Skin of body (tissue), 2 donors: ENCODE measurements around the gene STAT3. TPM values are rescaled to one million over a fixed set of nuclear protein-coding genes. Genes with fewer than 3 reads are reported as not detected.
"Not testable (repeated sequence)": the region's sequence is repeated elsewhere in the genome, so short reads cannot be mapped to it uniquely, and the experiment has no call there.

Source experiments
- DNase-seq: peaks from one replicate; lab custom pipeline; 2025; lab: John Stamatoyannopoulos, UW
- total RNA-seq: library from RNA; depleted of rRNA; stranded (reverse); fragments of >200 nt; gene quantifications from one replicate; pipeline ENCODE4 v1.2.3, GENCODE V29; 2014

STAT3 gene
- total RNA-seq, result 107 TPM

DNA sequence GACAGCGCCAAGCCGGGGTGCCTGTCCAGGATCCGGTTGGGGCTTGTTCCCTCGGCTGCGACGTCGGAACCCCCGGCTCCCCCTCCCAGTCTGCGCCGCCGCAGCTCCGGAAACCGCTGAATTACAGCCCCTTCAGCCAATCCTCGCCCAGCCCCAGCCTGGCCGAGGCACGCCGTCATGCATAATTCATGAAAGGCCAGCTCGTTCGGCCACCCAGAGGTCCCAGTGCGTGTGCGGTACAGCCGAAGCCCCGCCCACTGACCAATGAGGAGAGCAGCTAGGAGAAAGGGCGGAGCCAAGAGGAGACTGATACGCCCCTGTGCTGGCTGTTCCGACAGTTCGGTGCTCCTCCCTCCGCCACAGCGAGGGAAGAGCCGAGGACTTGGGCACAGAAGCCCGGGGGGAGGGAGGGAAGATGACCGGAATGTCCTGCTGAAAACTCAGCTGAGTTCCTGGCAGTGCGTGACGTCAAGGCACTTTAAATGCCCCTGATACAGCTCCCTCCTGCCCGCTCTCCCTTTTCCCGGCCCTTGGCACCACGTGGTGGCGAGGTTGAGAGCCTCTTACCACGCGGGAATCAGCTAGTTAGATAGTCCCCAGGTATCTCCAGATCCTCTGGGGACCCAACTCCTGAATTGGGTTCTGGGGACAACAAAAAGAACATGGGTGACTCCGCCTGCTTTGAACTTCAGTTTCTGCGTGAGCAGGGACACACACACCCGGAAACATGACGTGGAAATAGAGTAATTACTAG, at the start of gene STAT3:
Gene STAT3 (minus strand): TSS at position 62 of the 754 bp plus-strand sequence. CDS start 39,926 bp downstream, outside the sequence.
- DNase-seq, result peak; percentile 100

GRCh38 chr17:42436391-42436790, 48.1 kb upstream of the STAT3 start:
- DNase-seq, result peak; percentile 96

GRCh38 chr17:42431758-42432161, 43.5 kb upstream of the STAT3 start:
- peak; percentile 19 for DNase-seq

DNA sequence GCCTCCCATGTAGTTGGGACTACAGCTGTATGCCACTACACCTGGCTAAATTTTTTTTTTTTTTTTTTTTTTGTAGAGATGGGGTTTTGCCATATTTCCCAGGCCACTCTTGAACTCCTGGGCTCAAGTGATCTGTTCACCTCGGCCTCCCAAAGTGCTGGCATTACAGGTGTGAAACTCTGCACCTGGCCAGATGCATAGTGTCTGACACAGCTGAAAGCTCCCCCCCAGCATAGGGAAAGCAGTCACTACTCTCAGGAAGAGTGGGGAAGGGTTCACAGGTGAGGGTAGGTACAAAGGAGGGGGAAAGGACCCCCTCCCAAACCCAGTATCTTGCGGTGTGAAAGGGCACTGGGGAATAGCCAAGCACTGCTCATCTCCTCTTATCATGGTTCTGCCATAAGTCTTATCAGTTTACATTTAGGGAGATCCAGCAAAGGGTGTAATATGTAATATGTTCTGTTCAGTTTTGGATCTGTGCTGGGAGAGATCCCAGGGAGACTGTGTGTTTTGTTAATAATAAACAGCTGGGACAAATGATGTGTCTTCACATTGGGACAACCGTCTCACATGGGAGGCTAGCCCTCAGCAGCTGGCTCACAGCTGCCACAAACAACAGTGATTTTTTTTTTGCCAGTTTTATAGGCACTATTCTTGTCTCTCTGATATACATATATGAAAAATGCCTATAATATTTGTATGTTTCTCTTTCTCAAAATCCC, 41.6 kb upstream of the STAT3 start:
- peak; percentile 81 for DNase-seq

DNA sequence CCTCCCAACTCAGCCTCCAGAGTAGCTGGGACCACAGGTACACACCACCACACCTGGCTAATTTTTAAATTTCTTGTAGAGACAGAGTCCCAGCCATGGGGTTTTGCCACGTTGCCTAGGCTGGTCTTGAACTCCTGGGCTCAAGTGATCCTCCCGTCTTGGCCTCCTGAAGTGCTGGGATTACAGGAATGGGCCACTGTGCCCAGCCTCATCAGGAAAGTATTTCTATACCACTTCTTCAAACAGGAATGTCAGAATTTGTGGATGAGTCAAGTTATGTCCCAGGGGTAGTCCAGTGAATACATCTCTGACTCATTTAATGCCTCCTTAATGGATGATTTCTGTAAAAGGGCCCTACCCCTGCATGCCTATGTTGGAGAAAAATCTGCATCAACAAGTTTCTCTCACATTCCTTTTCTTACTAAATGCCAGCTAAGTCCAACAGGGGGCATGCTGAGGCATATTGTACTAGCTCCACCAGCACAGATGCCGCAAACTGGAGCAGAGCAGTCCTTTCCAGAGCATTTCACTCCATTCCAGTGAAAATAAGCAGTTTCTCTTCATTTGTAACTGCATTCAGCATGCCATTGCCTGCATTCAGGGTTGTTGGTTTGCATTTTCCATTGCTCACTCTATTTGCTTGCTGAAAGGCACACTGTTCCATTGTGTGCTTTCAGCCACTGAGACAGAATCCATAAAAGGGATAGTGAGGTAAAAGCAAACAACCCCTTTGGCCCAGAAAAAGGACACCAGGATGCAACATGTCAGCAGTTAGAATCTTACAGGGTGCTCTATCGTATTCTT, 40.1 kb upstream of the STAT3 start:
- peak; percentile 86 for DNase-seq

GRCh38 chr17:42424991-42425610, 36.9 kb upstream of the STAT3 start:
- DNase-seq, result no peak

DNA sequence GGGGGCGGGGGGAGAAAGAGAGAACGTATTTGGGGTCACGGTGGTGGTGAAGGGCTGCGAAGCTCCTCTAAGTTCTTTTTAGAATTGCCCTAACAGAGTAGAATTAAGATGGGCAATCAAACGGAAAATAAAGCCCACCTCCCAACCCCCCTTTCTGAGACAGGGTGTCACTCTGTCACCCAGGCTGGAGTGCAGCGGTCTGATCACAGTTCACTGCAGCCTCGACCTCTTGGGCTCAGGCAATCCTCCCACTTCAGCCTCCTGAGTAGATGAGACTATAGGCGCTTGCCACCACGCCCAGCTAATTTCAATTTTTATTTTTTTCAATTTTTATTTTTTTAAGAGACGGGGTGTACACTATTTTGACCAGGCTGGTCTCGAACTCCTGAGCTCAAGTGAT, 35.5 kb upstream of the STAT3 start:
- no peak for DNase-seq

GRCh38 chr17:42422958-42423712, 34.9 kb upstream of the STAT3 start, which contains the start of gene CAVIN1:
Gene CAVIN1 (minus strand): TSS chr17:42423256. CDS start chr17:42423097, 159 bp downstream.
- DNase-seq, result peak; percentile 98

DNA sequence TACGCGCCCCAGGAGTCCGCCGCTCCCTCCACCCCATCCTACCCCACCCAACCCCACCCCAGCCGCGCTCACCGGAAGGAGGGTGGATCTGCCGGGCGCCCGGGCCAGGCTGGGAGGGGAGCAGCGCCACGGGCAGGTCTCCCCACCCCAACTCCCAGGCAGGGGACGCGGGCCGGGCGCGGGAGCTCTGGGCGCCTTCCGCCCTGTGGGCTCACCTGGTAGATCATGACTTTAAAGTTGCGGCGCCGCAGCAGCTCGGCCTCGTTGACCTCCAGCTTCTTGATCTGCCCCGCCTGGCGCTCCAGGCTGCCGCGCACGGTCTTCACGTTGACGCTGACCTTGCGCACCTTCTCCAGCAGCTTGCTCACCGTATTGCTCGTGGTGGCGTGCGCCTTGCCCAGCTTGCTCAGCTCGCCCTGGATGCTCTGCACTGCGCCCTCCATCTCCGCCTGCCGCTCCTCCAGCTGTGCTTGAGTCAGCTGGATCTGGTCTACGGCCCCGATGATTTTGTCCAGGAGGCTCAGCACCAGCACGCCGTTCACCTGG, 34.2 kb upstream of the STAT3 start:
- DNase-seq, result no peak

DNA sequence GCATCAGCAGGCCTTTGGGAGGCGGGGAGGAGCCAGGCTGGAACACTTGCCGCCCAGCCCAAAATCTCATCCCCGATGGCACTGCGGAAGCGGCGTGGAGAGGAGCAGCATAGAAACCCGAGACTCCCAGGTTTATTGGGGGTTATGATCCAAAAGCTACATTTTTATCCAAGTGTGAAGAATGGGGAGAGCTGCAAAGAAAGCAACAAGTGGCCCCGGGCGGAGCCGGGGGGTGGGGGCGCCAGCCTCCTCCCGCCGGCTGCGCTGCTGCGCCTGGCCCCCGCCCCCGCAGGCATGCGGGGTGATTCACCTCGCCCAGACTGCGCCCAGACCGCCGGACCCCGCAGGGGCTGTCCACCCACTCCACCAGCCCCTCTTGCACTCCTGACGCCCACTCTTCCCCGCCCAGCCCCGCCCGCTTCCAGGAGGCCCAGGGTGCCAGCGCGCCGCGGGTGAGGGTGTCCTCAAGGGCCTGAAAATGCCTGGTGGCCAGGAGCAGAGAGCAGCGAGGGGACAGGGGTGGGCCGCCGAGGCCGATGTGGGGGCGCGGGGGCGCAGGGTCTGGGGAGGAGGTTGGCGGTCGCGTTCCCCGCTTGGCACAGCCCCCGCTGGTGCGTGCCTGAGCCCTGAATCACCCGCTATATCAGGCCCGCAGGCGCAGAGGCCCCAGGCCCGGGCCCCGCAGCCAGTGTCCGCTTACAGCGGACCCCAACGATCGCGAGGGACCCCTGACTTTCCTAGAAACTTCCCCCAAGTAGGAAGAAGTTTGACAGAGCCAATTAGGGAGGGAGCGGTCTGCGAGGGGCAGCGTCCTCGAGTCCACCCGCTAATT, 33.5 kb upstream of the STAT3 start:
- no peak for DNase-seq

- no peak for DNase-seq
Observed at GRCh38 chr17:42421136-42421506, 32.9 kb upstream of the STAT3 start.

GRCh38 chr17:42417981-42418380, 29.7 kb upstream of the STAT3 start:
- DNase-seq, result not testable (repeated sequence)

GRCh38 chr17:42414704-42415409, 26.6 kb upstream of the STAT3 start:
- no peak for DNase-seq

- DNase-seq, result no peak
Observed at GRCh38 chr17:42413464-42414040, 25.3 kb upstream of the STAT3 start.

DNA sequence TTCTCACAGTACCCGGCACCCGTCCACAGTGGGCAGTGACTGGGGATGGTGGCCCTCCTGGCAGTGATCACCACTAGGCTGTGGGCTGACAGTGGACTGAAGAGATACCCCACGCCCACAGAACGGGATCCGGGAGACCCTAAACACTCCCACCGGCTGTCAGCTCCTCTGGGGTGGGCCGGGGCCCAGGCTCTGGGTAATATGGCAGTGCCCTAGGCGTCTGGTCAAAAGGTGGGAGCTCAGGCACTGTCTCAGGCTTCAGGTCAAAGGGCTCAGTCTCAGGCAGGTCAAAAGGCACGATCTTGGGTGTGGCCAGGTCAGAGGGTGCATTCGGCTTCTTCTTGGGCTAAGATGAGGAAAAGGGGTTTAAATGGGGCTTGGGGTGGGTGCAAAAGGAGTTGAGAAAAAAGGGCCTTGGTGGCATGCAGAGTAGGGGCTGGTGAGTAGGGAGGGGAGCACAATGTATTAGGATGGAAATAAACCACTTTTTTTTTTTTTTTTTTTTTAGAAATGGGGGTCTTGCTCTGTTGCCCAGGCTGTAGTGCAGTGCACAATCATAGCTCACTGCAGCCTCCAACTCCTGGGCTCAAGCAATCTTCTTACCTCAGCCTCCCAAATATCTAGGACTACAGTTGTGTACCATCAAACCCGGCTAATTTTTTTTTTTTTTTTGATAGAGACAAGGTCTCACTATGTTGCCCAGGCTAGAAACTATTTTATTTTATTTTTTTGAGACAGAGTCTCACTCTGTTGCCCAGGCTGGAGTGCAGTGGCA, 23.9 kb upstream of the STAT3 start:
- DNase-seq, result no peak

GRCh38 chr17:42411361-42411760, 23.1 kb upstream of the STAT3 start:
- DNase-seq, result no peak

DNA sequence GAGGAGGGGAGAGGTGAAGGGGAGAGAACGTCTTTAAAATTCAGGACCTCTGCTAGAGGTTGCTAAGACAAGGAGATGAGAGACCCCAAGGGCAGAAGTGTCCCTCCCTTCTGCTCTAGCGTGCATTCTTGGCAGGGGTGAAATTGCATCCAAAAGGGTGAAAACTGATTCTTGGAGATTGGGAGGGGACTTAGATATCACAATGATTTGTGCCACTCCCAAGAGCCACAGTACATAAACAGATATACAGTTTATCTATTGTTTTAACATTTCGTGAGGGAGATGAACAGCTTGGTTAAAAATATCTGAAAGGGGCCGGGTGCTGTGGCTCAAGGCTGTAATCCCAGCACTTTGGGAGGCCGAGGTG, 22.1 kb upstream of the STAT3 start:
- no peak for DNase-seq
